GM23338 (cell line): ENCODE measurements around the gene MAPKAPK3.

ENCODE experiments used
- CREB1 ChIP-seq: fragments of 250-450 bp; sonication (Bioruptor Pico); IDR thresholded peaks from 2 replicates; pipeline ENCODE4 v1.5.0; 2020; ENCODE audit warnings: low read depth, mild to moderate bottlenecking, moderate library complexity
- CTCF ChIP-seq, 2 experiments: fragments of 200-600 bp in 1 of 2; sonication (generic) in 1 of 2; conservative IDR thresholded peaks; 2 replicates each; pipeline versions ENCODE4 v1.5.1 to v1.6.1; 2016 to 2017; ENCODE audit warnings: antibody characterized with exemption in 2 of 2, low read depth in 2 of 2, mild to moderate bottlenecking in 2 of 2, moderate library complexity in 1 of 2
- ETS1 ChIP-seq: IDR thresholded peaks from 2 replicates; pipeline ENCODE4 v1.6.1; 2016; ENCODE audit warnings: antibody characterized with exemption
- EZH2 ChIP-seq: fragments of 200-600 bp; sonication (generic); IDR thresholded peaks from one replicate; pipeline ENCODE4 v1.8.0; 2017; ENCODE audit warnings: antibody characterized with exemption, mild to moderate bottlenecking, low read depth; ENCODE audit not compliant: unreplicated experiment
- EZH2phosphoT487 ChIP-seq: fragments of 200-600 bp; sonication (generic); IDR thresholded peaks from one replicate; pipeline ENCODE4 v1.8.1; 2018; ENCODE audit warnings: antibody characterized with exemption; ENCODE audit not compliant: unreplicated experiment
- JUNB ChIP-seq: IDR thresholded peaks from one replicate; pipeline ENCODE4 v1.6.1; 2016; ENCODE audit warnings: antibody characterized with exemption; ENCODE audit not compliant: unreplicated experiment
- NANOG ChIP-seq: IDR thresholded peaks from 2 replicates; pipeline ENCODE4 v1.6.1; 2016; ENCODE audit warnings: antibody characterized with exemption, borderline replicate concordance
- POLR2AphosphoS5 ChIP-seq: IDR thresholded peaks from 2 replicates; pipeline ENCODE4 v1.6.1; 2016; ENCODE audit warnings: antibody characterized with exemption, low read depth
- REST ChIP-seq: IDR thresholded peaks from one replicate; pipeline ENCODE4 v1.6.1; 2018; ENCODE audit warnings: antibody characterized with exemption; ENCODE audit not compliant: unreplicated experiment
- STAT1 ChIP-seq: IDR thresholded peaks from one replicate; pipeline ENCODE4 v1.6.1; 2016; ENCODE audit warnings: antibody characterized with exemption; ENCODE audit not compliant: unreplicated experiment
- ZNF114 ChIP-seq: fragments of 250-450 bp; sonication (Bioruptor Pico); IDR thresholded peaks from 2 replicates; pipeline ENCODE4 v1.5.0; 2020; ENCODE audit warnings: mild to moderate bottlenecking, moderate library complexity
- ZNF331 ChIP-seq: fragments of 250-450 bp; sonication (Bioruptor Pico); IDR thresholded peaks from 2 replicates; pipeline ENCODE4 v1.5.0; 2020; ENCODE audit warnings: low read depth, mild to moderate bottlenecking, moderate library complexity
- ZNF462 ChIP-seq: fragments of 250-450 bp; sonication (Bioruptor Pico); IDR thresholded peaks from 2 replicates; pipeline ENCODE4 v1.5.0; 2020; ENCODE audit warnings: mild to moderate bottlenecking, moderate library complexity

GRCh38 chr3:50695031-50695430, 78.1 kb downstream of the MAPKAPK3 start:
- TF ChIP-seq REST (no peak), POLR2AphosphoS5 (no peak), CTCF (conservative IDR thresholded peaks at IDR 0.05; ENCODE audit: low read depth in 2 of 2) (no peak), ZNF331 (CRISPR knock-in tag) (no peak), EZH2phosphoT487 (no peak), EZH2 (no peak), ETS1 (no peak), ZNF462 (CRISPR knock-in tag) (no peak), JUNB (no peak), STAT1 (no peak), CREB1 (CRISPR knock-in tag) (no peak), ZNF114 (no peak), NANOG (no peak)
